ENCODE measurements around the gene GABARAPL2.
A peak's percentile ranks its signal among the peaks of the same experiment; 100 is the strongest.
"Not testable (repeated sequence)": the region's sequence is repeated elsewhere in the genome, so short reads cannot be mapped to it uniquely, and the experiment has no call there.

The GABARAPL2 gene

GRCh38 chr16:75591927-75592326 is 25.7 kb downstream of the GABARAPL2 start:
- DNase-seq: not testable (repeated sequence)

GRCh38 chr16:75593308-75593707 is 27.1 kb downstream of the GABARAPL2 start:
- DNase-seq: peak in 2 of 3 experiments; percentile 5 to 44

- peak in 2 of 3 experiments; percentile 64 to 88 for DNase-seq
These were observed 27.9 kb downstream of the GABARAPL2 start for GRCh38 chr16:75593825-75594820.

- no peak for DNase-seq
These were observed 33.5 kb downstream of the GABARAPL2 start for GRCh38 chr16:75599452-75600277.

GRCh38 chr16:75603241-75603640 is 37.1 kb downstream of the GABARAPL2 start:
- DNase-seq: no peak

GRCh38 chr16:75606507-75606906 is 40.3 kb downstream of the GABARAPL2 start:
- DNase-seq: no peak

GRCh38 chr16:75614066-75614897 is 48.1 kb downstream of the GABARAPL2 start:
- no peak for DNase-seq

- DNase-seq: no peak
These were observed 49.4 kb downstream of the GABARAPL2 start for GRCh38 chr16:75615619-75616018.

- no peak for DNase-seq
These were observed 50.4 kb downstream of the GABARAPL2 start for GRCh38 chr16:75616521-75617010.

GRCh38 chr16:75617121-75617520 is 50.9 kb downstream of the GABARAPL2 start:
- DNase-seq: no peak

GRCh38 chr16:75618780-75619179 is 52.6 kb downstream of the GABARAPL2 start:
- DNase-seq: no peak

GRCh38 chr16:75620326-75621169 is 54.4 kb downstream of the GABARAPL2 start:
- no peak for DNase-seq

- DNase-seq: peak in 2 of 3 experiments; percentile 11 to 51
These were observed 54.9 kb downstream of the GABARAPL2 start for GRCh38 chr16:75621170-75621477.

GRCh38 chr16:75622761-75623605 is 56.8 kb downstream of the GABARAPL2 start, which contains the start of gene ADAT1:
Gene ADAT1, minus strand, starts transcription at chr16:75623281. Its CDS starts 2,482 bp downstream, at chr16:75620799.
- DNase-seq: peak; percentile 91 to 98 (median 94)

GRCh38 chr16:75624921-75625334 is 58.7 kb downstream of the GABARAPL2 start:
- DNase-seq: no peak

- DNase-seq: no peak
These were observed 60.6 kb downstream of the GABARAPL2 start for GRCh38 chr16:75626806-75627205.
